Measurements from ENCODE around the gene EIF2S3. TPM values are rescaled to one million over a fixed set of nuclear protein-coding genes. Genes with fewer than 3 reads are reported as not detected.
A peak's percentile ranks its signal among the peaks of the same experiment; 100 is the strongest.

EIF2S3 gene
- total RNA-seq, 2 donors from 2014 or later: 69.7 to 98.0 TPM

- no peak for DNase-seq
- intact Hi-C loops (cut with DNase I): no loop called here
- ATAC-seq: no peak
Observed at GRCh38 chrX:24099394-24099793, 44.6 kb downstream of the EIF2S3 start.

GRCh38 chrX:24100713-24101112 lies 46.0 kb downstream of the EIF2S3 start:
- DNase-seq: no peak
- no peak for ATAC-seq
- intact Hi-C loops (cut with DNase I): no loop called here

GRCh38 chrX:24110069-24110468 lies 55.3 kb downstream of the EIF2S3 start:
- DNase-seq (no peak), ATAC-seq (no peak)
- intact Hi-C loops (cut with DNase I): no loop called here

GRCh38 chrX:24113181-24113580 lies 58.4 kb downstream of the EIF2S3 start:
- intact Hi-C loops (cut with DNase I): no loop called here
- DNase-seq (no peak), ATAC-seq (no peak)

GRCh38 chrX:24117258-24117657 lies 62.5 kb downstream of the EIF2S3 start:
- DNase-seq: no peak

GRCh38 chrX:24124244-24124799 lies 69.6 kb downstream of the EIF2S3 start:
- DNase-seq: no peak
- ATAC-seq: no peak
- intact Hi-C loops (cut with DNase I): no loop called here

More at GRCh38 chrX:24117258-24117657, 62.5 kb downstream of the EIF2S3 start:
- peak; percentile 68 to 84 for ATAC-seq
- intact Hi-C loops (cut with DNase I): no loop called here

GRCh38 chrX:24125028-24125612 lies 70.4 kb downstream of the EIF2S3 start:
- DNase-seq: no peak
- intact Hi-C loops (cut with DNase I): no loop called here
- ATAC-seq: peak in 1 of 2 donors; percentile 19

Other genes starting within 250 kb of the EIF2S3 start
- 10 to 100 TPM; 70.0 to 70.9 TPM for gene APOO, start 147.0 kb upstream of the EIF2S3 start, total RNA-seq
- under 1 TPM in 1 of 2 donors, not detected in 1; 0.42 TPM for gene CXorf58, start 146.9 kb upstream of the EIF2S3 start, total RNA-seq
- gene KLHL15, start 27.8 kb upstream of the EIF2S3 start, total RNA-seq: 1 to 10 TPM; 4.8 to 6.0 TPM
- 10 to 100 TPM; 29.7 to 57.3 TPM for gene ZFX, start 94.8 kb downstream of the EIF2S3 start, total RNA-seq

Data from left cardiac atrium (tissue), 4 donors.